K562 (cell line): ENCODE data around the gene PGAM2. TPM values are rescaled to one million over a fixed set of nuclear protein-coding genes. Genes with fewer than 3 reads are reported as not detected.

ENCODE experiments used
- ADNP ChIP-seq: fragments of 200-800 bp; sonication (Bioruptor generic); IDR thresholded peaks from 2 replicates; pipeline ENCODE4 v1.6.1; 2016; ENCODE audit warnings: missing genetic modification characterization, missing compliant biosample characterization
- DACH1 ChIP-seq: fragments of 450-650 bp; IDR thresholded peaks from 2 replicates; pipeline ENCODE4 v1.6.1; 2018; ENCODE audit not compliant: partially characterized antibody
- EGR1 ChIP-seq: fragments of 450-650 bp; conservative IDR thresholded peaks from 2 replicates; pipeline ENCODE4 v1.6.1; 2017; ENCODE audit warnings: mild to moderate bottlenecking
- EWSR1 ChIP-seq: fragments of 450-650 bp; IDR thresholded peaks from 2 replicates; pipeline ENCODE4 v1.6.1; 2018; ENCODE audit warnings: borderline replicate concordance, mild to moderate bottlenecking, low read depth, moderate library complexity; ENCODE audit not compliant: partially characterized antibody
- HNRNPH1 ChIP-seq: fragments of 200-400 bp; formaldehyde crosslinking; optimal IDR thresholded peaks from 2 replicates; pipeline ENCODE3; 2017; ENCODE audit warnings: low read depth, mild to moderate bottlenecking, low read length, moderate library complexity
- HNRNPL ChIP-seq: fragments of 200-400 bp; formaldehyde crosslinking; IDR thresholded peaks from 2 replicates; pipeline ENCODE4 v1.6.1; 2017; ENCODE audit warnings: low read depth, mild to moderate bottlenecking, low read length
- IFI16 ChIP-seq: fragments of 250-450 bp; sonication (Bioruptor Pico); IDR thresholded peaks from 2 replicates; pipeline ENCODE4 v2.1.2; 2022; ENCODE audit warnings: mild to moderate bottlenecking, inconsistent platforms
- NFRKB ChIP-seq: fragments of 450-650 bp; IDR thresholded peaks from 2 replicates; pipeline ENCODE4 v1.6.1; 2016; ENCODE audit warnings: low read depth
- PML ChIP-seq: IDR thresholded peaks from 2 replicates; pipeline ENCODE4 v1.6.1; 2012; ENCODE audit warnings: low read length, inconsistent platforms
- ZNF143 ChIP-seq: sonication (generic); formaldehyde crosslinking; IDR thresholded peaks from 2 replicates; pipeline ENCODE4 v1.9.0; 2022; ENCODE audit warnings: mild to moderate bottlenecking, missing genetic modification reagents
- ZNF224 ChIP-seq: sonication (generic); formaldehyde crosslinking; IDR thresholded peaks from 2 replicates; pipeline ENCODE4 v1.8.0; 2022; ENCODE audit warnings: mild to moderate bottlenecking, missing genetic modification reagents
- ZNF253 ChIP-seq: fragments of 250-450 bp; sonication (Bioruptor Pico); conservative IDR thresholded peaks from 2 replicates; pipeline ENCODE4 v1.6.1; 2021; ENCODE audit warnings: mild to moderate bottlenecking
- polyA plus RNA-seq, 8 experiments: library from polyadenylated mRNA; depleted of rRNA in 4 of 8; stranded (reverse) in 5 of 8; unstranded in 3 of 8; fragments of >200 nt; fragmentation: Nextera tagmentation in 2 of 8; fragmentation: Illumina TruSeq in 1 of 8; extraction: Ambion mirVana in 2 of 8; extraction: Trizol in 1 of 8; gene quantifications; 2 replicates each; pipeline versions ENCODE4 v1.2.1 to v1.2.3, GENCODE V29; 2011 to 2014; ENCODE audit warnings: inconsistent platforms in 1 of 8, missing spikeins in 1 of 8
- total RNA-seq, 7 experiments: library from RNA; depleted of rRNA in 6 of 7; stranded (reverse); fragments of >200 nt in 6 of 7; fragmentation: Illumina TruSeq in 2 of 7; extraction: Trizol in 2 of 7; gene quantifications; 2 replicates each; pipeline versions ENCODE4 v1.2.1 to v1.2.3, GENCODE V29; 2011 to 2021; ENCODE audit warnings: low replicate concordance in 1 of 7
- TF ChIP-seq, protein P1 (sequence below): fragments of 250-450 bp; sonication (Bioruptor Pico); IDR thresholded peaks from 2 replicates; pipeline ENCODE4 v1.5.0; 2021; ENCODE audit warnings: mild to moderate bottlenecking, moderate library complexity
- TF ChIP-seq, protein P2 (sequence below): fragments of 150-350 bp; conservative IDR thresholded peaks from 2 replicates; pipeline ENCODE4 v1.6.1; 2014; ENCODE audit warnings: low read length
- TF ChIP-seq, protein P3 (sequence below): fragments of 250-450 bp; sonication (Bioruptor Pico); IDR thresholded peaks from 2 replicates; pipeline ENCODE4 v1.8.0; 2021; ENCODE audit warnings: moderate library complexity, mild to moderate bottlenecking, inconsistent platforms
- TF ChIP-seq, protein P4 (sequence below): fragments of 450-650 bp; IDR thresholded peaks from 2 replicates; pipeline ENCODE4 v1.6.1; 2016; ENCODE audit warnings: borderline replicate concordance
- TF ChIP-seq, protein P5 (sequence below): fragments of 450-650 bp; formaldehyde crosslinking; IDR thresholded peaks from 2 replicates; pipeline ENCODE4 v1.4.0; 2020; ENCODE audit warnings: mild to moderate bottlenecking
- TF ChIP-seq, protein P6 (sequence below): sonication (generic); formaldehyde crosslinking; IDR thresholded peaks from 2 replicates; pipeline ENCODE4 v1.9.0; 2022; ENCODE audit warnings: mild to moderate bottlenecking, missing genetic modification reagents

PGAM2 gene
- total and polyA plus RNA-seq, 9 of the 15 experiments (the other 6 are each of a cell fraction or from before 2014, with no cell fraction given) = not detected

DNA sequence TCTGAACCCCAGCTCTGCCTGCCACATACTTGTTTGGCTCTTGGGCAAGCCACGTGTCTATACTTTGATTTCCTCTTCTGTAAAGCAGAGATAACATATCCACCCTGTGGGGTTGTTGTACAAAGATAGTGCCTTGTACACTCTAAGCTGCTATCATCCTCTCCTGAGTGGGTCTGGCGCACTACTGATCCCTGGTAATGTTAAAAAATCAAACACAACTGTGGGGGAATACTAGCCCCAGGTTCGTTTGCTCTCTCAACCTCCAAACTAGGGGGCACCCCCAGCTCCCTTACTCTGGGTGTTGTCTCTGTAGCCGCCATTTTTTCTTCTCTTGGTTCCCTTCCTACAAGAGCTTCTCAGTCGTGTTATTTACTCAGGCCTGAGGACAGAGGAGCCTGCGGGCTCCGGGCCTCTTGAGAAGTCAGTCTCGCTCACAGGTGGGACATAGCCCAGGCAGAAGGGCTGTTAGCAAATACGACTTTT, 15.9 kb upstream of the PGAM2 start (continued):
- TF ChIP-seq, protein P1, sequence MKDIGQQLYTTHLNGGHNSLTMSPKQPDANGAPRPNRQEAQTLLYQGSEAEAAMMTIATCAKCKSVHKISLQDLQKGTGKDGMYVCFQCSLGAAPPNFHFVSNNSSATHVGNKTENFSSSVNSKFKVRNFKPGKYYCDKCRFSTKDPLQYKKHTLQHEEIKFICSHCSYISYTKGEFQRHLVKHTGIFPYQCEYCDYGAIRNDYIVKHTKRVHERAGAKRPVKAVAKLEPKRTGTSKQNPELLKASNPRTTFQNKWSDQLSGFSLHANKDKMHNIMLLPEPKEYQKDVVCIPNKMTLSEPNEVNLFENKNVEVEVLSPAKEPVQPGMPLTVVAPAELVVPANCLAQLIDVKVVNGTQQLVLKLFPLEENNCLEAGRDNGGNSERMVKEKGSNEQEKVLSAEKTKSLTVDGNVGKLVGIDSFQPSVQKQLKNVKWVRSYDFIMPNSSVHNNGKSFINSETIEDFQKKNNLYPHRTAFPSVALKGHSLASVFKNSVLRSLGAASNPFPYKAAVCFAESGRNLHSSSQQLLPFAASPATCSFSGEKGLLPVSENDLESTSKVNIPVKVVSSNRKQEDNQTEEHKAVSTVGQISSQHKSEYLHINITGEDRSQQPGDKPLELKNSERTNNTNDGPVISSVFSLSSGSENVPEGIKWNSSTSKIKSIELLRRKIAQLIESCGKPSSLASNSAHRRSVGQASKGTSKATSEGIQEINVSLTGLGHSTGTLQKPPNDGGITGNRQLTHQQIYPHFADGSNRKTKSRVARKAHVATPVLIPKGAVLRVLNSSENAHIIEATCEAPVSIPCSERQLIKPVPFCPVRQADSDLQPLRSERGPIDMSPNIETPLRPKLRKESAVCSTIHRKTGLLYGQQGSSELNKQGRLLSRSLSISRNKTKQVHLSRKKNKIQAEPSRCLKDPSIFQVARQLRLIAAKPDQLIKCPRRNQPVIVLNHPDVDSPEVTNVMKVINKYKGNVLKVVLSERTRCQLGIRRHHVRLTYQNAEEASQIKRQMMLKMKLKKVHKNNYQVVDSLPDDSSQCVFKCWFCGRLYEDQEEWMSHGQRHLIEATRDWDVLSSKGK (CRISPR knock-in tag) = no peak
- TF ChIP-seq ZNF224 (CRISPR knock-in tag) (no peak), ZNF143 (CRISPR knock-in tag) (no peak), HNRNPH1 (no peak), ZNF253 (no peak), IFI16 (CRISPR knock-in tag) (no peak), EWSR1 (no peak), EGR1 (no peak), PML (peak; percentile 97), NFRKB (no peak), ADNP (tag) (no peak), DACH1 (no peak), HNRNPL (no peak)
- TF ChIP-seq, protein P2, sequence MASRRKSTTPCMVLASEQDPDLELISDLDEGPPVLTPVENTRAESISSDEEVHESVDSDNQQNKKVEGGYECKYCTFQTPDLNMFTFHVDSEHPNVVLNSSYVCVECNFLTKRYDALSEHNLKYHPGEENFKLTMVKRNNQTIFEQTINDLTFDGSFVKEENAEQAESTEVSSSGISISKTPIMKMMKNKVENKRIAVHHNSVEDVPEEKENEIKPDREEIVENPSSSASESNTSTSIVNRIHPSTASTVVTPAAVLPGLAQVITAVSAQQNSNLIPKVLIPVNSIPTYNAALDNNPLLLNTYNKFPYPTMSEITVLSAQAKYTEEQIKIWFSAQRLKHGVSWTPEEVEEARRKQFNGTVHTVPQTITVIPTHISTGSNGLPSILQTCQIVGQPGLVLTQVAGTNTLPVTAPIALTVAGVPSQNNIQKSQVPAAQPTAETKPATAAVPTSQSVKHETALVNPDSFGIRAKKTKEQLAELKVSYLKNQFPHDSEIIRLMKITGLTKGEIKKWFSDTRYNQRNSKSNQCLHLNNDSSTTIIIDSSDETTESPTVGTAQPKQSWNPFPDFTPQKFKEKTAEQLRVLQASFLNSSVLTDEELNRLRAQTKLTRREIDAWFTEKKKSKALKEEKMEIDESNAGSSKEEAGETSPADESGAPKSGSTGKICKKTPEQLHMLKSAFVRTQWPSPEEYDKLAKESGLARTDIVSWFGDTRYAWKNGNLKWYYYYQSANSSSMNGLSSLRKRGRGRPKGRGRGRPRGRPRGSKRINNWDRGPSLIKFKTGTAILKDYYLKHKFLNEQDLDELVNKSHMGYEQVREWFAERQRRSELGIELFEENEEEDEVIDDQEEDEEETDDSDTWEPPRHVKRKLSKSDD = no peak
- TF ChIP-seq, protein P3, sequence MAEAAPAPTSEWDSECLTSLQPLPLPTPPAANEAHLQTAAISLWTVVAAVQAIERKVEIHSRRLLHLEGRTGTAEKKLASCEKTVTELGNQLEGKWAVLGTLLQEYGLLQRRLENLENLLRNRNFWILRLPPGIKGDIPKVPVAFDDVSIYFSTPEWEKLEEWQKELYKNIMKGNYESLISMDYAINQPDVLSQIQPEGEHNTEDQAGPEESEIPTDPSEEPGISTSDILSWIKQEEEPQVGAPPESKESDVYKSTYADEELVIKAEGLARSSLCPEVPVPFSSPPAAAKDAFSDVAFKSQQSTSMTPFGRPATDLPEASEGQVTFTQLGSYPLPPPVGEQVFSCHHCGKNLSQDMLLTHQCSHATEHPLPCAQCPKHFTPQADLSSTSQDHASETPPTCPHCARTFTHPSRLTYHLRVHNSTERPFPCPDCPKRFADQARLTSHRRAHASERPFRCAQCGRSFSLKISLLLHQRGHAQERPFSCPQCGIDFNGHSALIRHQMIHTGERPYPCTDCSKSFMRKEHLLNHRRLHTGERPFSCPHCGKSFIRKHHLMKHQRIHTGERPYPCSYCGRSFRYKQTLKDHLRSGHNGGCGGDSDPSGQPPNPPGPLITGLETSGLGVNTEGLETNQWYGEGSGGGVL (CRISPR knock-in tag) = no peak
- TF ChIP-seq, protein P4, sequence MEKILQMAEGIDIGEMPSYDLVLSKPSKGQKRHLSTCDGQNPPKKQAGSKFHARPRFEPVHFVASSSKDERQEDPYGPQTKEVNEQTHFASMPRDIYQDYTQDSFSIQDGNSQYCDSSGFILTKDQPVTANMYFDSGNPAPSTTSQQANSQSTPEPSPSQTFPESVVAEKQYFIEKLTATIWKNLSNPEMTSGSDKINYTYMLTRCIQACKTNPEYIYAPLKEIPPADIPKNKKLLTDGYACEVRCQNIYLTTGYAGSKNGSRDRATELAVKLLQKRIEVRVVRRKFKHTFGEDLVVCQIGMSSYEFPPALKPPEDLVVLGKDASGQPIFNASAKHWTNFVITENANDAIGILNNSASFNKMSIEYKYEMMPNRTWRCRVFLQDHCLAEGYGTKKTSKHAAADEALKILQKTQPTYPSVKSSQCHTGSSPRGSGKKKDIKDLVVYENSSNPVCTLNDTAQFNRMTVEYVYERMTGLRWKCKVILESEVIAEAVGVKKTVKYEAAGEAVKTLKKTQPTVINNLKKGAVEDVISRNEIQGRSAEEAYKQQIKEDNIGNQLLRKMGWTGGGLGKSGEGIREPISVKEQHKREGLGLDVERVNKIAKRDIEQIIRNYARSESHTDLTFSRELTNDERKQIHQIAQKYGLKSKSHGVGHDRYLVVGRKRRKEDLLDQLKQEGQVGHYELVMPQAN = no peak
- TF ChIP-seq, protein P5, sequence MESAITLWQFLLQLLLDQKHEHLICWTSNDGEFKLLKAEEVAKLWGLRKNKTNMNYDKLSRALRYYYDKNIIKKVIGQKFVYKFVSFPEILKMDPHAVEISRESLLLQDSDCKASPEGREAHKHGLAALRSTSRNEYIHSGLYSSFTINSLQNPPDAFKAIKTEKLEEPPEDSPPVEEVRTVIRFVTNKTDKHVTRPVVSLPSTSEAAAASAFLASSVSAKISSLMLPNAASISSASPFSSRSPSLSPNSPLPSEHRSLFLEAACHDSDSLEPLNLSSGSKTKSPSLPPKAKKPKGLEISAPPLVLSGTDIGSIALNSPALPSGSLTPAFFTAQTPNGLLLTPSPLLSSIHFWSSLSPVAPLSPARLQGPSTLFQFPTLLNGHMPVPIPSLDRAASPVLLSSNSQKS (CRISPR knock-in tag) = no peak
- TF ChIP-seq, protein P6, sequence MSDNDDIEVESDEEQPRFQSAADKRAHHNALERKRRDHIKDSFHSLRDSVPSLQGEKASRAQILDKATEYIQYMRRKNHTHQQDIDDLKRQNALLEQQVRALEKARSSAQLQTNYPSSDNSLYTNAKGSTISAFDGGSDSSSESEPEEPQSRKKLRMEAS (CRISPR knock-in tag) = peak; percentile 64; the same call in 1 of the 2 replicates
